NT2/D1 (cell line): Measurements from ENCODE around the gene YBX2.

Experiments
- SUZ12 ChIP-seq: IDR thresholded peaks from 2 replicates; pipeline ENCODE4 v1.6.1; 2011; ENCODE audit not compliant: insufficient read length, insufficient read depth; ENCODE audit errors: extremely low read depth
- YY1 ChIP-seq: IDR thresholded peaks from 2 replicates; pipeline ENCODE4 v1.6.1; 2011; ENCODE audit not compliant: insufficient read length, insufficient read depth

DNA sequence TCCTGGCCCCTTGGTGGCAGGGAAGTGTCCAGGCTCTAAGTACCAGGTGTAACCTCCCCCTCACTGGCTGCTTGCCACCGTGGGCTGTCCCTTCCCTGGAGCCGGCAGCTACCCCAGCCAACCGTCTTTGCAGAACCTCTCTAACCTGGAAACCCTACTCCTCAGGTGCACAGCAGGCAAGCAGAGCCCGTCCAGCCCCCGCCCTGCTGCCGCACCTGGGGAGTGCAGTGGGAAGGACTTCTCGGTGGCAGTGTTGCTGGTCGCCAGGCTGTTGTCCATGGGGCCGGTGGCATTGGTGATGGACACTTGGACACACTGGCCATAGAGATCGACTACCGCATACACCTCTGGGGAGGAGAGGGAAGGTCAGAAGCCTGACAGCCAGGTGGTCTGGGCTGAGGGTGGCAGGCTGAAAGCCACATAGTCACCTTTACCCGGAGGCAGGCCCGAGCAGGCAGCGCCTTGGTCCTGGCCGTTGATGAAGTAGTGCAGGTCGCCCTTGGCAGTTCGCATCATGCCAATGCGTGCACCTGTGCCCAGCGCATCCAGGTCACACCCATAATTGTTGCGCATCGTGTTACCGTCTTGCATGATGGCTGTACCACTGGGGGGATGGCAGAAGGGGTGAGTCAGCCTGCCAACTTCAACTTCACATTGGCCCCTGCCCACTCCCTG lies 28.2 kb upstream of the YBX2 start:
- TF ChIP-seq YY1 (no peak), SUZ12 (no peak)
